ENCODE measurements around the gene C1orf87. TPM values are rescaled to one million over a fixed set of nuclear protein-coding genes. Genes with fewer than 3 reads are reported as not detected.
A peak's percentile ranks its signal among the peaks of the same experiment; 100 is the strongest.

The C1orf87 gene
- total RNA-seq, 1 donor from 2014 or later, result not detected

- TF ChIP-seq CTCF (conservative IDR thresholded peaks at IDR 0.05), result no peak
- no peaks in the 10 kb centered on the region for H3K36me3 Mint-ChIP-seq (ENCODE audit: low read depth)
- H3K4me3 Mint-ChIP-seq, result no peak overlapping the region
- no peak for DNase-seq (ENCODE audit: low read depth, low spot score)
- H3K9me3 Mint-ChIP-seq, result no peaks in the 10 kb centered on the region
- H3K27ac Mint-ChIP-seq (ENCODE audit: unreplicated experiment), result no peak overlapping the region
- no peaks in the 10 kb centered on the region for H3K4me1 Mint-ChIP-seq
- no peaks in the 10 kb centered on the region for H3K27me3 Mint-ChIP-seq (ENCODE audit: low read depth)
Observed at GRCh38 chr1:59949648-59950047, 123.9 kb downstream of the C1orf87 start.

- no peak overlapping the region for H3K4me3 Mint-ChIP-seq
- no peak overlapping the region for H3K27ac Mint-ChIP-seq (ENCODE audit: unreplicated experiment)
- H3K9me3 Mint-ChIP-seq, result no peaks in the 10 kb centered on the region
- no peak for TF ChIP-seq CTCF (conservative IDR thresholded peaks at IDR 0.05)
- H3K27me3 Mint-ChIP-seq (ENCODE audit: low read depth), result no peaks in the 10 kb centered on the region
- DNase-seq (ENCODE audit: low read depth, low spot score), result no peak
- H3K36me3 Mint-ChIP-seq (ENCODE audit: low read depth), result no peaks in the 10 kb centered on the region
- H3K4me1 Mint-ChIP-seq, result no peaks in the 10 kb centered on the region
Observed at GRCh38 chr1:59948990-59949389, 124.6 kb downstream of the C1orf87 start.

- TF ChIP-seq CTCF (conservative IDR thresholded peaks at IDR 0.05), result peak; percentile 89
- H3K4me3 Mint-ChIP-seq, result no peak overlapping the region
- H3K4me1 Mint-ChIP-seq, result no peaks in the 10 kb centered on the region
- H3K27ac Mint-ChIP-seq (ENCODE audit: unreplicated experiment), result no peak overlapping the region
- no peaks in the 10 kb centered on the region for H3K27me3 Mint-ChIP-seq (ENCODE audit: low read depth)
- H3K36me3 Mint-ChIP-seq (ENCODE audit: low read depth), result no peaks in the 10 kb centered on the region
- H3K9me3 Mint-ChIP-seq, result no peaks in the 10 kb centered on the region
- DNase-seq (ENCODE audit: low read depth, low spot score), result peak; percentile 30
Observed at GRCh38 chr1:59947047-59947938, 126.3 kb downstream of the C1orf87 start.

DNA sequence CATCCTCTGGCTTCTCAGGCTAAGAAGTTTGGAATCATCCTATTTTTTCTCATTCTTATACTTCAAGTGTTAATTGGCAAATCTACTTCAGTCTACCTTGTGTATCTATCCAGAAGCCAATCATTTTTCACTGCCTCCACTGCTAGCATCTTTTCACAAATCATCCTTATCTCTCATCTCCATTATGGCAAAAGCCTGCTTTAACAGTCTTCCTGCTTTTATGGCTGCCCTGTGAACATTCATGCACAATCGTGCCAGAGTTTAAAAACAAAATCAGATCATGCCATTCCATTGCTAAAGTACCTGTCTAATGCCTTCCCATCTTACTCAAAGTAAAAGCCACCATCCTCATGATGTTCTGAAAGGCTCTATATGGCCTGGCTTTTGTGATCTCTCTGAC is 127.8 kb downstream of the C1orf87 start:
- Mint-ChIP-seq H3K4me3 (no peak overlapping the region), H3K27me3 (ENCODE audit: low read depth) (no peaks in the 10 kb centered on the region), H3K4me1 (no peaks in the 10 kb centered on the region), H3K27ac (ENCODE audit: unreplicated experiment) (no peak overlapping the region), H3K9me3 (no peaks in the 10 kb centered on the region), H3K36me3 (ENCODE audit: low read depth) (no peaks in the 10 kb centered on the region)
- DNase-seq (ENCODE audit: low read depth, low spot score), result no peak
- no peak for TF ChIP-seq CTCF (conservative IDR thresholded peaks at IDR 0.05)

Other genes starting within 250 kb of the C1orf87 start
- gene CYP2J2, start 147.0 kb downstream of the C1orf87 start, total RNA-seq, result 1.3 and 1.6 TPM in 2 replicates

Data from neural crest cell (in vitro differentiated cells).